Measurements from ENCODE around the gene UTS2R.
"Not testable (repeated sequence)": the region's sequence is repeated elsewhere in the genome, so short reads cannot be mapped to it uniquely, and the experiment has no call there.

Gene UTS2R

DNA sequence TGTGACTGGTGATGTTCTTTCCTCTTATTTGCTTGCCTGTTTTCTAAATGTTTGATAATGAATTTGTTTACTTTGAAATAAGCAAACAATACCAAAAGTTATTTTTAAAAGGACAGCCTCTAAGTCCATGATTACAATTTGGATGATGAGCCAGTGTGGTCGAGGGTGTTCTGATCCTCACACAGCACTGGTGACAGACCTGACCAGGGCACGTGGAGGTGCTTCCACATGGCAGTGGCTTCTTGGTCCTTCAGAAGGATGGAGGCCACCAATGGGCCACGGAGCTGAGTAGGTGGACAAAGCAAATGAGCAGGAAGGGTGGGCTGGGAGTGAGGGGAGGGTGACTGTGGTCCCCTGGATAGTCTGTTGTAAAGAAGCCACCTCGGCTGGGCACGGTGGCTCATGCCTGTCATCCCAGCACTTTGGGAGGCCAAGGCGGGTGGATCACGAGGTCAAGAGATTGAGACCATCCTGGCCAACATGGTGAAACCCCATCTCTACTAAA is 16.7 kb upstream of the UTS2R start:
- no peak for DNase-seq (ENCODE audit: low spot score)

DNA sequence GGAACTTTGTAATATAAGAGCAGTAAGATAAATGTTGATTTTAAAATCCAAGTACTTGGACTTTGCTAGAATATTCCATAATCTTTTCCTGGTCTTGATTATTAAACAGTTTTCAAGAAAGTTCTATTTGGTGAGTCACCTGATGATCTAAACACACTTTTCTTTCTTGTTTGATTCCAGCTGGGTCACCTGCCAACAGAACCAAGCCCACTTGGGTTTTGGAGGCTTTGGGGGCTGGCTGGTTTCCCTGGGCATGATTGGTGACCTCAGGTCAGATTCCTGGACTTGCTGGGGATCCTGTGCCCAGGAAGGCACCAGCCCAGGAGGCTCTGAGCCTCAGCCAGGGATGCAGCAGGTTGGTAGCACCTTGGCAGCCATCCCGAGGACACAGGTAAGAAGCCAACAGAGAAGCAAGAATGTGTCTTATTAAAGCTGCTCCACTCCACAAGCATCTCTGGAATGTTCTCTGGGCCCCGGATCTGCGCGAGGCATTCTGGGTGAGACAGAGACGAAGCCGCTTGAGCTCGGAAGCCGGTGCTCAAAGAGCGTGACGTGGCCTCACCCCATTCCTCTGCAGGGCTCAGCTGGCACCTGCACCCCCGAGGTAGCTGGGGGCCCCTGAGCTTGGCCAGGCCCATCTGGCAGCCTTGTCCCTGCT is 15.7 kb upstream of the UTS2R start:
- peak; percentile 55 for DNase-seq (ENCODE audit: low spot score)

DNA sequence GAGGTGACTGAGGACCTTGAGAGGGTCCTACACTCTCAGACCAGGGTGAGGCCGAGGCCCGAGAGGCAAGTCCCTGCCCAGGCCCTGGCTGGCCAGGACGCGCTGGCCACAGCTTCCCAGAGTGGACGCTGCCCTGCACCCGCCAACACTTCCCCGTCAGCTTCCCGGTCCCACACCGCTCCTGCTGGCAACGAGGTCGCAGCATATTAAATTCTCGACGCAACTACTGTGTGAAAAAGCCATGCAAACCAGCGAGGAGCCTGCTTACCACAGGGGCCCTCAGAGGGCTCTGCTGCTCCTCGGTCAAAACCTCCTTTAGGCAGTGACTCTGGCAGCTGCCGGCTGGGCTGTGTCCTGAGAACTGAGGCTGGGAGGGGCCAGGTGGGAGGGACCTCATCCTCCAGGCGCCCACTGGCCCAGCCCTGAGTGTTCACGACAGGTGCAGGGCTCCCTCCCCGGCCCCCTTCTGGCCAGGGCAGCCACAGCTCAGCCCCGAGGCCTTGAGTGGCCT is 14.7 kb upstream of the UTS2R start:
- DNase-seq (ENCODE audit: low spot score): no peak

DNA sequence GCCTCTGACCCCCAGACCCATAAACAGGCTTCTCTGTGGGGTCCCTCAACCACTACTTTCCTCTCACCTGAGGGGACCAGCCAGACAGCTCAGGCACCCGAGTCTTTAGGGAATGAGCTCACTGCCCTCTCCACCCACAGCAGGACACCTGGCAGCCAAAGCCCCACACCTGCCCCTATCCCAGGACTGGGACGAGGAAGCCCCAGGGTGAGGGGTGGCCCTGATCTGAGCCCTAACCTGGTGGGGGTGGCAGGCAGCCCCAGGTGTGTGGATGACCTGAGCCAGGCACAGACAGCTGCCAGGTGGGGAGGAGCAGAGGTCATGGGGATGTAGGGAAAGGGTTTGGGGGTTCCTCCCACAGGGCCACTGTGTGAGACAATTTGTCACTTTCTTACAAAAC is 14.2 kb upstream of the UTS2R start:
- no peak for DNase-seq (ENCODE audit: low spot score)

DNA sequence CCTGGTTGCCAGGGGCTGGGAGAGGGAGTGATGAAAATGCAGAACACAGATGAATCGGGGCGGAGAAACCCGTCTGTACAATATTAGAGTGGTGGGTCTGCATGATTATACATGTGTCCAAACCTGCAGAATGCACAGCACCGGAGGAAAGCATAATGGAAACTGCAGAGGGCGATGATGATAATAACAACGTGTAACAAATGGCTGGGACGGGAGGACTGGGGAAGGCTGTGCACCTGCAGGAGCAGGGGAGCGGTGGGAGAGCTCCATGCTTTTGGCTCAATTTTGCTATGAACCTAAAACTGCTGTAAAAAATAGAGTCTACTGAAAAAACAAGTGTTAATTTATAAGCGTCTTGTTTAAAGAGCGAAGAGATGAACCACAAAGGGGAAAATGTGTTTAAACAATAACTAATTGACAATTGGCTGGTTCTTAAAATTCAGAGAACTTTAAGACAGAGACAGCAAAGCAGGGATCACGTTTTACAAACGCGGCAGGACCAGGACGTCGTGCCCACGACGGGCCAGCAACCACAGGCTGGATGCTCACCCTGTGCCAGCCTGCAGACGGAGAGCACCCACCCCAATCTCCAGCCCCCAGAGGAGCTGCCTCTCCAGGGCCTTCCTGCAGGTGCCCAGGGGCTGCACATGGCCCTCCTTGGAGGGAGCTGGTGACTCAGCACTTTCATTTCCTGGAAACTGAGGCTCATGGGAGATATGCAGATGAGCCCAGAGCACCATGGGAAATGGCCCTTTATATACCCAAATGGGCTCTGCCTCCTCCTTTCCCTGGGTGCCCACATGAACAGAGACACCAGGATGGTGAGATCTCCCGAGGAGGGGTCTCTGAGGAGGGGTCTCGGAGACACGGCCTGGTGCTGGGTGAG is 12.9 kb upstream of the UTS2R start, which contains the start of gene TEX19:
TEX19 (plus strand) TSS at position 783 of the 886 bp plus-strand sequence. CDS start 2,904 bp downstream, outside the sequence.
- peak; percentile 22 for DNase-seq (ENCODE audit: low spot score)

DNA sequence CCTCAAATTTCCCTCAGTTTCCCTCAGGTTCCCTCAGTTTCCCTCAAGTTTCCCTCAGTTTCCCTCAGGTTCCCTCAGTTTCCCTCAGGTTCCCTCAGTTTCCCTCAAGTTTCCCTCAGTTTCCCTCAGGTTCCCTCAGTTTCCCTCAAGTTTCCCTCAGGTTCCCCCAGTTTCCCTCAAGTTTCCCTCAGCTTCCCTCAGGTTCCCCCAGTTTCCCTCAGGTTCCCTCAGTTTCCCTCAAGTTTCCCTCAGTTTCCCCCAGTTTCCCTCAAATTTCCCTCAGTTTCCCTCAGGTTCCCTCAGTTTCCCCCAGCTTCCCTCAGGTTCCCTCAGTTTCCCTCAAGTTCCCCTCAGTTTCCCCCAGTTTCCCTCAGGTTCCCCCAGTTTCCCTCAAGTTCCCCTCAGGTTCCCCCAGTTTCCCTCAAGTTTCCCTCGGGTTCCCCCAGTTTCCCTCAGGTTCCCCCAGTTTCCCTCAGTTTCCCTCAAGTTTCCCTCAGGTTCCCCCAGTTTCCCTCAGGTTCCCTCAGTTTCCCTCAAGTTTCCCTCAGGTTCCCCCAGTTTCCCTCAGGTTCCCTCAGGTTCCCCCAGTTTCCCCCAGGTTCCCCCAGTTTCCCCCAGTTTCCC is 12.0 kb upstream of the UTS2R start:
- not testable (repeated sequence) for DNase-seq (ENCODE audit: low spot score)

DNA sequence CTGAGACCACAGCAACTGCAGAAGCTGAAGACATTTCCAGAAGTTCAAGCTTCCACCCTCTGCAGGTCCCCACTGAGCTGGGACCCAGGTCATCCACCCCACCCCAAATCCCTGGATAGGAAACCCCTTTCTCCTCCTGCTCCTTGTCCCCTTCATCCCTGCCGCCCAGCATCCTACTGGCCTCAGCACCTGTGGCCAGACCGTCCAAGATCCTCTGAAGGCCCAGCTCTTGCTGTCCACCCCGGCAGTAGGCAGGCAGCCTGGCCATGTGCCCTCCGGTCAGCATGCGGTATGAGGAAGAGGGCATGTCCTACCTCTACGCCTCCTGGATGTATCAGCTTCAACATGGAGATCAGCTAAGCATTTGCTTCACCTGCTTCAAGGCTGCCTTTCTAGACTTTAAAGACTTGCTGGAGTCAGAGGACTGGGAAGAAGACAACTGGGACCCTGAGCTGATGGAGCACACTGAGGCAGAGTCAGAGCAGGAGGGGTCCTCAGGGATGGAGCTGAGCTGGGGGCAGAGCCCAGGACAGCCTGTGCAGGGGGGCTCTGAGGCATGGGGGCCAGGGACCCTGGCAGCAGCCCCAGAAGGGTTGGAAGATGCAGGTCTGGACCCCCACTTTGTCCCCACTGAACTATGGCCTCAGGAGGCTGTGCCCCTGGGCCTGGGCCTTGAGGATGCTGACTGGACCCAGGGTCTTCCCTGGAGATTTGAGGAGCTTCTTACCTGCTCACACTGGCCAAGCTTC is 9.5 kb upstream of the UTS2R start:
- no peak for DNase-seq (ENCODE audit: low spot score)

DNA sequence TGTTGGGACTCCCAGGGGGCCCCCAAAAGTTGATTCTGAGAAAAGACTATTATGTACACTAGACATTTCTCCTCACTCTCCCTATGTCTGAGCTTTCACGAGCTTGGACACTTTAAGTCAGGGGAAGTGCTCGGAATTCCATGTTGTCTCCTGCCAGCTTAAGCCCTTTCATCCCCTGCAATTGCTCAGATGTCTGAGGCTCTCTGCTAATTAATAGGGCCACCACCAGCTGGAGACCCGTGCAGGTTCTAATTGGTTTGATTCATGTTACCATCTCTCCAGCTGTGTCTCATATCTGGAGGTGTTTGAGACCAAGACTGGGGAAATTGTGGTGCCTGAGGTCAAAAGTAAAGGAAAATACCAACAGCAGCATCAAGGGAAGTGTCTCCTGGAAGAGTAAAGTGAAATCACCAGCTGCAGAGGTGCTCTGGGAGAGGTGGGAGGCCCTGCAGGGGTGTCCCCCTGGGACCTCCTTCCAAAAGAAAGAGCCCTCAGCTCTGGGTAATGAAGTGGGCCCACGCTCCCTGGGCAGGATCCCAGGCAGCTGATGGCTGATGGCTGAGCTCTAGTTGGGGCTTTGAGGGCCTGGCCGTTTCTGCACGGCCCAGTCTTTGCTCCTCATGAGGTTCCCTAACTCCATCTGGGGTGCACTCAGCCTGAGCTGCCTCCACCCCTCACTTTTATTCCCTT is 5.8 kb upstream of the UTS2R start:
- no peak for DNase-seq (ENCODE audit: low spot score)

DNA sequence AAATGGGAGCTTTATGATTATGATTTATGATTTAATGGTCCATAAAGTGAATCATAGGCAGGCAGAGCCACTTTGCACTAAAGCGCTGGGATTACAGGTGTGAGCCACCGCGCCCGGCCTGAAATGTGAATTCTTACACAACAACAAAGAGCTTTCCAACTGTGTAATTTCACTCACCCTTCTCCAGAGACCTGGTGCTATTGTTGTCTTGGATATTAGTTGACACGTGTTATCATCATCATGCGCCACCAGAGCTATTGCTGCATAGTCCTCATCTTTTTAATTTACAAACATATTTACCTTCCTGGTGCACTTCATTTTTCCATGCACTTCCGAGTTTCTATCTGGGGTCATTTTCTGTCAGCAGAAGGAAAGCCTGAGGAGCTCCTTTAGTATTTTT is 4.8 kb upstream of the UTS2R start:
- DNase-seq (ENCODE audit: low spot score): peak; percentile 14

DNA sequence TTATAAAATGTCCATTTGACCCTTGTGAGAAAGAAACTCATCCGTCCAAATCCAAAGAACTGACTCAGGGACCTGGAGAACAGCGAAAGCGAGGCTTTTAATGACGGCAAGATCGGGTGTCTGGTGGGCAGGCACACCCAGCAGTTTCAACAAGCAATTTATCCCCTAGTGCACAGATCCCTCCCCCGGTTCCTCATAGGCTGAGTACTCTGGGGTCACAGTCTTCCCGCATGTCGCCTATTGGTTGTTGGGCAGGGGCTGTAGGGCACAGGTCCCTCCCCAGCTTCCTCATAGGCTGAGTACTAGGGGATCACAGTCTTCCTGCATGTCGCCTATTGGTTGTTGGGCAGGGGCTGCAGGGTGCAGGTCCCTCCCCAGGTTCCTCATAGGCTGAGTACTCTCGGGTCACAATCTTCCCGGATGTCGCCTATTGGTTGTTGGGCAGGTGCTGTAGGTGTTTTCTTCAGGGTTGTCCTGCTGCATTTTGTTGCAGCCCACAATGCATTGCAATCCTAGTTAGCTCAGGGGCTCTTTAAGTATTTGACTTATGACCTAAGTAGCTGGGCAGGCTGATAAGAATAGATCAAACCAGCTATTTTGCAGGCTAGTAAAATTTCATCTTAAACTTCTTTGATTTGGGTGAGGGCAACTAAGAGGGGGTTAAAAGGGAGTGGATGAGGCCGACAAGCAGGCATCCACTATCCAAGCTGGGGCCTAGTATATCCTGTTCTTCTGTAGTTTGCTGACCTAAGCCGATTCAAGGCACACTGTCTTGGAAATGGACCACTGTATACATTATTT is 3.6 kb upstream of the UTS2R start:
- DNase-seq (ENCODE audit: low spot score): no peak

DNA sequence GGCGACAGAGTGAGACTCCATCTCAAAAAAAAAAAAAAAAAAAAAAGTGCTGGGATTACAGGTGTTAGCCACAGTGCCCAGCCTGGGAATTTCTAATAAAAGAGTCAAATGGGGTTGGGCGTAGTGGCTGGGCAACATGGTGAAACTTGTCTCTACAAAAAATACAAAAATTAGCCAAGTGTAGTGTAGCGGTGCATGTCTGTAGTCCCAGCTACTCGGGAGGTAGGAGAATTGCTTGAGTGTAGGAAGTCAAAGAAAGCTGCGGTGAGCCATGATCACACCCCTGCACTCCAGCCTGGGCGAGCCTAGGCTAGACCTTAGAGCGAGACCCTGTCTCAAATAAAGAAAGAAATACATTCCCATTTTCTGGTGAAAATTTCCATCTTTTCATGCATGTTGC is 2.4 kb upstream of the UTS2R start:
- no peak for DNase-seq (ENCODE audit: low spot score)

DNA sequence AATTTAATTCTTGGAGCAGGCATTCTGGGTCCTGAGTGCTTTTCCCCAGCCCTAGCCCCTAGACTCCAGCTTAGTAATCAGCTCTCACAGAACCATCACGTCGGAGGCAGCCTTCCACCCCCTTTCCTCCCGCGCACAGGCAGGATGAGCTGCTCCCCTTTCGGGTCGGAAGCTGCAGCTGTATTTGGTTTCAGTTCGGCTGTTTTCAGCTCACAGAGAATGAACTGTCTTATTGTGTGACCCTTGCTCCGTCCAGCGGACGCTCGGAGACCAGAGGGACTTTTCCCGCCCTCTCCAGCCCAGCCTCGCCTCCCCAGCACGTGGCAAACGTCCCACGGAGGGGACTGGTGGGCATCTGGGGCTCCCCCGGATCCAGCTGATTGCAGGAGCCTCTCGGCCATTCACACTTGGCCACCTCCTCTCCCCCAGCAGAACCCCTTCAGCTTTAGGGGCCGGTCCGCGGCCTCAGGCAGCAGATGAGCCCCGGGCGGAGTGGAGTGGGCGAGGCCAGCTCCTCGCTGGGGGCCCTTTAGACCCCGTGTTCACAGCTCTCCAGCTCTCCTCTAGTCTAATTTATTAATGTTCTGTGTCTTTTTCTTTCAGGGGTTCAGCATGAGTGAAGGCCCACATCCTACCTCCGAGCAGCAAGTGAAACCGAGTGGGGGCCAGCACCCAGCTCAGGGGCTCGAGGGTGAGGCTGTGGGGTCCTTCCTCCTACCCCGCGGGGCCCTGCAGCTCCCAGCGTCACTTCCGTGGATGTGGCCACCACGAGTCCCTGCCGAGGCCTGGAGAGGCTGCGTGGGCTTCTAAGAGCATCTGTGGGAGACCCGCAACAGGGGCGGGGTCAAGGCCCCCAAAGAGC is 863 bp upstream of the UTS2R start:
- no peak for DNase-seq (ENCODE audit: low spot score)

DNA sequence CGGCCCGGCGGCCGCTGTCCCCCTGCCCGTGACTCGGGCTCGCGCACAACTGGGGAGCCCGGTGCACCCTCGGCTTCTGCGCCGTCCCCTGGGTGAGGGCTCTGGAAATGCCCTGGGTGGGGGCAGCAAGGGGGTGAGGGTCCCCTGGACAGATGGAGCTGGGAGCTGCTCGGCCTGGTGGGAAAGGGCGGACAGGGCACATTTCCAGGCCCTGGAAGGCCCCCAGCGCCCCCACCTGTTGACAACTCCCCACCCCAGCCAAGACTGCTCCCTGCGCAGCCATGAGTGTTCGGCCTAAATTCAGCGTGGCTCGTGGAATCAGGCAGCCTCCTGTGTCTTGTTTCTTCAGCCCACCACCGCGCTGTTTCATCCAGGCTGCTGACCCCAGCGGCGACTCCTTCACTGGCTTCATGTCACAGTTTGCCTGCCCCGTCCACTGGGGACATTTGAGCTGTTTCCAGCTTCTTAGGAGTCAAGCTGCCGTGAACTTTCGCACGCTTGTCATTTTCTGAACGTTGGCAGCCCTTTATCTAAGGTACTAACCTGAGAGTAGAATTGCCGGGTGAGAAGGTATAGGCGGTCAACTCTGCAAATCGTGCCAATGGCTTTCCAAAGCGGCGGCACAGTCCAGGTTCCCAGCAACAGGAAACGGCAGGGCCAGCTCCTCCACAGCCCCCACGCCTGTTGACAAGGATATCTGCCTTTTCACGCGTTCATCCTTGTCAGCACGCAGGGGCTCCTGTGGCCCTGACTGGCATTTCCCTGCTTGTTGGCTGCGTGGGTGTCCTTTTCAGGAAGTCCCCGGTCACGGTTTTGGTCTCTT is 895 bp downstream of the UTS2R start:
- DNase-seq (ENCODE audit: low spot score): no peak

DNA sequence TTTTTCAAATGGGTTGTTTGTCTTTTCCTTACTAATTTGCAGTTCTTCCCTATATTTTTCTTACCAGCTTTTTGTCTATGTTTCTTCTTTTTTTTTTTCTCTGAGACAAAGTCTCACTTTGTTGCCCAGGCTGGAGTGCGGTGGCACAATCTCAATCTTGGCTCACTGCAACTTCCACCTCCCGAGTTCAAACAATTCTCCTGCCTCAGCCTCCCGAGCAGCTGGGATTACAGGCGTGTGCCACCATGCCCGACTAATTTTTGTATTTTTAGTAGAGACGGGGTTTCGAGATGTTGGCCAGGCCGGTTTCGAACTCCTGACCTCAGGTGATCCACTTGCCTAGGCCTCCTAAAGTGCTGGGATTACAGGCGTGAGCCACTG is 1.5 kb downstream of the UTS2R start:
- not testable (repeated sequence) for DNase-seq (ENCODE audit: low spot score)

DNA sequence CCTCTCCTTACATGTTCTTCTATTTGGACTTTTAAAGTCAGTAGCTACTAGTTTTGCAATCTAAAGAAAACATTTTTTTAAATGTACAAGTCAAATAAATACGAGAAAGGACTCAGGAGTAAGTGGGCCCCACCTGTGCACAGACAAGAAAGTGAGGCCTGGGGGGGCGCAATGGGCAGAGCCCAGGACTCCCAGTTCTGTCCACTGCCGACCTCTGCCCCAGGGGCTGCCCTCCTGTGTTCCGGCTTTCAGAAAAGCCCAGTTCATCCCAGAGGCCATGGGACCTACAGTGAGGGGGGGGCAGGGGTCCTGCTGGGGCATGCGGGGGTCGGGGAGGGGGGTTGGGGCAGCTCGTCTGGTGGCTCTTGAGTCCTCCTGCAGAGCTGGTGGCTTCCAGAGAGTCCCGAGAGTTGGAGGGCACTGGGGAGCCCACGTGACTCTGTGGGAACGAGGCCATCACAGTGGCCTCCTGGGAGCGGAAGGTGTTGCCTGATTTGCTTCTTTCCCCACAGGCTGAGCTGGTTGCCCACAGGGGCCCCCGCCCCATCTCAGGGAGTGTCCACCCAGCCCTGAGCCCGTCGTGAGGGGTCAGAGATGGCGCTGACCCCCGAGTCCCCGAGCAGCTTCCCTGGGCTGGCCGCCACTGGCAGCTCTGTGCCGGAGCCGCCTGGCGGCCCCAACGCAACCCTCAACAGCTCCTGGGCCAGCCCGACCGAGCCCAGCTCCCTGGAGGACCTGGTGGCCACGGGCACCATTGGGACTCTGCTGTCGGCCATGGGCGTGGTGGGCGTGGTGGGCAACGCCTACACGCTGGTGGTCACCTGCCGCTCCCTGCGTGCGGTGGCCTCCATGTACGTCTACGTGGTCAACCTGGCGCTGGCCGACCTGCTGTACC is 2.4 kb downstream of the UTS2R start:
- no peak for DNase-seq (ENCODE audit: low spot score)

DNA sequence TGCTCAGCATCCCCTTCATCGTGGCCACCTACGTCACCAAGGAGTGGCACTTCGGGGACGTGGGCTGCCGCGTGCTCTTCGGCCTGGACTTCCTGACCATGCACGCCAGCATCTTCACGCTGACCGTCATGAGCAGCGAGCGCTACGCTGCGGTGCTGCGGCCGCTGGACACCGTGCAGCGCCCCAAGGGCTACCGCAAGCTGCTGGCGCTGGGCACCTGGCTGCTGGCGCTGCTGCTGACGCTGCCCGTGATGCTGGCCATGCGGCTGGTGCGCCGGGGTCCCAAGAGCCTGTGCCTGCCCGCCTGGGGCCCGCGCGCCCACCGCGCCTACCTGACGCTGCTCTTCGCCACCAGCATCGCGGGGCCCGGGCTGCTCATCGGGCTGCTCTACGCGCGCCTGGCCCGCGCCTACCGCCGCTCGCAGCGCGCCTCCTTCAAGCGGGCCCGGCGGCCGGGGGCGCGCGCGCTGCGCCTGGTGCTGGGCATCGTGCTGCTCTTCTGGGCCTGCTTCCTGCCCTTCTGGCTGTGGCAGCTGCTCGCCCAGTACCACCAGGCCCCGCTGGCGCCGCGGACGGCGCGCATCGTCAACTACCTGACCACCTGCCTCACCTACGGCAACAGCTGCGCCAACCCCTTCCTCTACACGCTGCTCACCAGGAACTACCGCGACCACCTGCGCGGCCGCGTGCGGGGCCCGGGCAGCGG is 3.2 kb downstream of the UTS2R start:
- DNase-seq (ENCODE audit: low spot score): no peak
